GM19023 (cell line): ENCODE measurements around the gene EPB41.
"Not testable (repeated sequence)": the region's sequence is repeated elsewhere in the genome, so short reads cannot be mapped to it uniquely, and the experiment has no call there.

Experiments used
- ATAC-seq: cut with Tn5 transposase; IDR thresholded peaks from one replicate; pipeline ENCODE4 v1.9.1; 2021; ENCODE audit warnings: mild to moderate bottlenecking, moderate library complexity; ENCODE audit not compliant: unreplicated experiment

Gene EPB41

DNA sequence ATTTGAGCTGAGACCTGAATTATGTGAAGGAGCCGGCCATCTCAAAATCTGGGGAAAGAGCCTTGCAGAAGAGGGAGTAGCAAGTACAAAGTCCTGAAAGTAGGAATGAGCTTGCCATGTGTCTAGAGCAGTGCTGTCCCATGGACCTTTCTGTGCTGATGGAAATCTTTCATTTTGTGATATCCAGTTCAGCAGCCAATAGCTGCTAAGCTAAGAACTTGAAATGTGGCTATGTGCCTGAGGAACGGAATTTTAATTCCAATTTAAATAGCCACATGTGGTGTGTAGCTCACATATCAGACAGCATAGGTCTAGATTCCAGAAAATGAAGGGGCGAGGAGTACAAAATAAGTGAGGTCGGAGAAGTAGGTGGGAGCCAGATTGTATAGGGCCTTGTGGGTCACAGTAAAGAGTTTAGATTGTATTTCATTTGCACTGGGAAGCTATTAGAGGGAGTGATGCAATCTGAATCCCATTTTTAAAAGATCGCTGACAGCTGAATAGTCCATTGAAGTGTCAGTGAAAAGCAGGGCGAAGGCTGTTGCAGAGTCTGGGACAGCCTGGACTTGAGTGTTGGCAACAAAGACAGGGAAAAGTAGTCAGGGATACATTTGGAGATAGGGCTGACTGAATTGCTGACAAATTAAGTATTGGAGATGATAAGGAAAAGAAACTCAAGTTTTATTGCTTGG is 129.1 kb downstream of the EPB41 start:
- no peak for ATAC-seq

GRCh38 chr1:29044010-29044409 is 129.6 kb downstream of the EPB41 start:
- ATAC-seq: no peak

DNA sequence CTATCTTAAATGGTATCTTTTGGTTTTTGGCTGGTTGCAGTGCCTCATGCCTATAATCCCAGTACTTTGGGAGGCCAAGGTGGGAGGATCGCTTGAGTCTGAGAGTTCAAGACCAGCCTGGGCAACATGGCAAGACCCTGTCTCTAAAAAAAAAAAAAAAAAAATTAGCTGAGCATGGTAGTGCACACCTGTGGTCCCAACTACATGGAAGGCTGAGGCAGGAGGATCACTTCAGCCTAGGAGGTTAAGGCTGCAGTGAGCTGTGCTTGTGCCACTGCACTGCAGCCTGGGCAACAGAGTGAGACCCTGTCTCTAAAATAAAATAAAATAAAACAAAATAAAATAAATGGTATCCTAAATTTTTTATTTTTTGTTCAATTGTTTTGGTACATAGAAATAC is 131.3 kb downstream of the EPB41 start:
- not testable (repeated sequence) for ATAC-seq

- no peak for ATAC-seq
Observed at GRCh38 chr1:29047142-29047541, 132.8 kb downstream of the EPB41 start.

DNA sequence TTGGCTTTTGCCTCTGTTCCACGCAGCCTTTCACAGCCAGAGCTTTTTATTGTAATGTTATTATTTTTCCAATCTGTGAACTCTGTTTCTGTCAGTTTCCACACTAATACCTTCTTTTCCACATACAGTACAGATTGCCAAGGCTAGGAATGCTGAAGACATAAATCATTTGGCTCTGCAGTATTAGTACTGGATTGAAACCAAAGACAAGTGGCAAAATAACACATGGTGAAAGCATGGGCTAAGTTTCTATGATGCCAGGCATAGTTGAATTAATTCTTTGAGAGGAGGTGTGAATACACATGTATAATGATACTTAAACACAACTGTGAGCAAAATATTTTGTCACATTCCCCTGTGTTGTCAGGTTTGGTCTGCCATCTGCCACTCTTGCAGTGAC is 135.8 kb downstream of the EPB41 start:
- no peak for ATAC-seq

GRCh38 chr1:29052100-29052499 is 137.7 kb downstream of the EPB41 start:
- no peak for ATAC-seq

GRCh38 chr1:29052941-29053340 is 138.6 kb downstream of the EPB41 start:
- no peak for ATAC-seq

- ATAC-seq: no peak
Observed at GRCh38 chr1:29055160-29055559, 140.8 kb downstream of the EPB41 start.

DNA sequence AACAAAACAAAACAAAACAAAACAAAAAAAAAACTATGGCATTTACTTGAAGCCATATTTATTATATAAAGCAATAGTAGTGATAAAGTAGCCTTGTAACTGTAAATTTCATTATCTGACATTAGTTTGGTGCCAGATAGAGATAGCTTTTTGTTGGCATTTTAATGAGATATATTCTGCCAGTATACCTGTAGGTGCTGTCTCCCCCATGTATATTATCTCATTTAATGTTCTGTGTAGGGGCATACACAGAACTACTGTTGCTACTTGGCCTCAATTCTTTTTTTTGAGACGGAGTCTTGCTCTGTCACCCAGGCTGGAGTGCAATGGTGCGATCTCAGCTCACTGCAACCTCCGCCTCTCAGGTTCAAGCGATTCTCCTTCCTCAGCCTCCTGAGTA is 141.9 kb downstream of the EPB41 start:
- no peak for ATAC-seq

DNA sequence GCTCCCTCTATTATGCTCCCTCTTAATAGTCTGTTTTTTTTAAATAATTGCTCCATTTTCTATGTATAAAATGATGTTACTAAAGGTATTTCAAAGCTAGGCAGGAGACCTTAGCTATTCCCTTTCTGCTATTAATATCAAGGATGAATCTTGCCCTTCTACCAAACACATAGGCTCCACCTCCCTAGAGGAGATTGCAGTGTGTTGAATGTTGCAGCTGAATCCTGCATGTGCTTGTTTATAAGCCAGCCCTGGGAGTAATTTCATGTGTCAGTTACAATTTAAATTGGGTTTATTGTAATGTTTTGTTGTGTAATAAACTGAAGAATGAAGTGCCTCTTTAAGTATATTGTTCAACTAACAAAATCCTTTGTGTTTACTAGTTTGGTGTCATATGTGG is 143.3 kb downstream of the EPB41 start:
- ATAC-seq: no peak

GRCh38 chr1:29062157-29062942 is 148.0 kb downstream of the EPB41 start:
- ATAC-seq: no peak

DNA sequence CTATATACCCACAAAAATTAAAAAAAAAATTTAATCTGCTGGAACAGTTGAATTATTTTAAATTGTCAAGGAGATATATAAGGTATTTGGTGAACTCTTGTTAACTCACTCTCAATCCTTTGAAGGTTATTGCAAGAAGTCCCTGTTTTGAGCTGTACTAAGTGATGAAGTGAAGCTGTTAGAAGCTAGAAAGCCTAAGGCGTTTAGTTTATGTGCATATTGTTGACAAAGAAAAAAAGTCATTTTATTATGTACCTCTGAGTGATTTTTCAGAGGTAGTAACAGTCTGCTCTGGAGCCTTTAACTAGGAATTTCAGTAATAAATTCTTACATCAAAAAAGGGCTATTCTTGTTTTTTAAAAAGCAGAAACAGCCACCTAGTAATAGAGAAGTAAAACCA is 149.7 kb downstream of the EPB41 start:
- no peak for ATAC-seq

DNA sequence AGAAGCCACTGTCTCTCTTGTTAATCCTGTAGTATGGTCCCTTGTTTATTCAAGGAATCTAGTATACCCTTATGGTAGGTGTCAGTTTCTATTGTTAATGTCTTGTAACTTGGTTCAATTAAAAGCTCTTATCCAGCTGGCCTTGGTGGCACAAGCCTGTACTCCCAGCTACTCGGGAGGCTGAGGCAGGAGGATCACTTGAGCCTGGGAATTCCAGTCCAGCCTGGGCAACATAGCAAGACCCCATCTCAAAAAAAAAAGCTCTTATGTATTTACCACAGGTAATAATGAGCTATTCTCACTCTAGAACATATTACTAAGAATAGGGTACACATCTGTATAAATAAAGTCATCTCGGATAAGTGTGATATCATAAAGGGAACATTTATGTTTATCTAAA is 162.8 kb downstream of the EPB41 start:
- no peak for ATAC-seq

DNA sequence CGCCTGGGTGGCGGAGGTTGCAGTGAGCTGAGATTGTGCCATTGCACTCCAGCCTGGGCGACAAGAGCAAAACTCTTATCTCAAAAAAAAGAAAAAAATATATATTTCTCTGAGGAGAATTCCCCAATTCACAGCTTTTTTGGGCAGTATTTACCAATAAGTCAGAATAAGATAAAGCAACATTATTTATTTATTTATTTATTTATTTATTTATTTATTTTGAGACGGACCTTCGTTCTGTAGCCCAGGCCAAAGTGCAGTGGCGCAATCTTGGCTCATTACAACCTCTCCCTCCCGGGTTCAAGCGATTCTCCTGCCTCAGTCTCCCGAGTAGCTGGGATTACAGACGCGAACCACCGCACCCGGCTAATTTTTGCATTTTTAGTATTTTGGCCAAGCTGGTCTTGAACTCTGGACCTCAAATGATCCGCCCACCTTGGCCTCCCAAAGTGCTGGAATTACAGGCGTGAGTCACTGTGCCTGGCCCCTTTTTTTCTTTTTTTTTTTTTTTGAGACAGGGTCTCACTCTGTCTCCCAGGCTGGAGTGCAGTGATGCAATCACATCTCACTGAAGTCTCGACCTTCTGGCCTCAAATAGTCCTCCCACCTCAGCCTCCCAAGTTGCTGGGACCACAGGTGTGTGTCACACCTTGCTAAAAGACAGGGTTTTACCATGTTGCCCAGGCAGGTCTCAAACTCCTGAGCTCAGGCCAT is 165.7 kb downstream of the EPB41 start:
- ATAC-seq: not testable (repeated sequence)

DNA sequence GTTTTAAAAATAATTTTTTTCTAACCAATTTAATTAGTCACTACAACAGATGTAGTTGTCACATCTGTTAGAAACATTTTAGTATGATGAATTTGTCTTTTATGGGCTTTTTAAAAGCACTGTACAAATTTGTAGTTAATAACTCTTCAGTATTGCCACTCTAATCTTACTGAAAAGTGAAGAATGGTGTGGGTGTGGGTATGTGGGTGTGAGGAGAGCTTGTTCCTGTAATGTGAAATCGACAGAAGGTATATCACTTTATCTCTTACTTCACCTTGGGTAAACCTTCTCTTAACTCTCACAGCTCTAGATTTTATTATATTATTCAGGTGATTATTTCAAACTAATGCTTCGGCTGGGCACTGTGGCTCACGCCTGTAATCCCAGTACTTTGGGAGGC is 166.8 kb downstream of the EPB41 start:
- no peak for ATAC-seq

DNA sequence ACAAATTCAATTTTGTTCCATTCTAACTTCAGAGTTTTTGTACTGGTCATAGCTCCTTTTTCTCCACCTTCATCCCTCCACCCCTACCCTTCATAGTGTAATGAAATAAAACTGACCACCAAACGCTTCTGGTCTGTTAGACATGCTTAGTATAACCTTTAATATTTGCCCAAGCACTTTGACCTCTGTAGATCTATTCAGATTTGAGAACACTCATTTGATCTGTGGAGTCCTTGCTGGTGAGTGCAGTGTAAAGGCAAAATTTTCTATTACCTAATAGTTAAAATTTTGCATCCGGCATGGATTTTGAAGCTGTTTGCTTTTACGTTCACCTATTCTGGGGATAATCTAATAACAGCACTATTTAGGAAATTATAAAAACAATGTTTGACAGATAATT is 168.2 kb downstream of the EPB41 start:
- no peak for ATAC-seq

- ATAC-seq: no peak
Observed at GRCh38 chr1:29083317-29084195, 169.2 kb downstream of the EPB41 start.

- no peak for ATAC-seq
Observed at GRCh38 chr1:29084196-29084521, 169.8 kb downstream of the EPB41 start.

DNA sequence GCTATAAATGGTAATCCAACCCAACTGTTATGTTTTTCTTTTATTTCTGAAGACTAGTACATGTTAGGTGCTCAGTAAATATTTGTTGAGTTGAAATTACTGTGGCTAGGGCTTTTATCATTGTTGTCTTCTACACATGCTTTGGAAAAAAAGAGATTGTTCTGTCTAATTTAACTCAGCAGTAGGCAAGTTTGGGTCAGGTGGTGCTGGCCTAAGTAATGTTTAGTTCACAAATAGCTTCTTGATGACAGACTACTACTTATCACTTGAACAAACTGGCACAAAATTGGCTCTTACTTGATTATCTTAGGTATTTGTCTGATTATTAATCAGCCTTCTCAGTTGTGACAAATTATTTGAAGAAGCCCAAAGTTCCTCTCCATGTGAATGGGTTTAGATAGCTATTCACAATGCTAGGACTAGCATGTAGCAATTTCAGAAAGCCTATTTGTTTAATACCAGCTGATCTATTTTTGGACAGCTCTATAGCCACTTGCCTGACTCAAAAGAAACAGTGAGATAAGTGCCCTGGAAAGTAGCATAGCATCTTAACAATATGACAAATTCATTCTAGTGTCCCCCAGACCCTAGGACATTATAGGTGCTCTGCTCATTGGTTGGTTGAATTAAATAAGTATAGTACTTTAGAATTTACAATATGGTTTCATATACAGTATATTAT is 176.7 kb downstream of the EPB41 start:
- ATAC-seq: no peak

- not testable (repeated sequence) for ATAC-seq
Observed at GRCh38 chr1:29092704-29093103, 178.3 kb downstream of the EPB41 start.
